Camera-type eye (tissue), 1 donor: ENCODE measurements around the gene CLDN18. TPM values are rescaled to one million over a fixed set of nuclear protein-coding genes. Genes with fewer than 3 reads are reported as not detected.

Experiments
- total RNA-seq: library from RNA; depleted of rRNA; stranded (reverse); fragments of >200 nt; gene quantifications from one replicate; pipeline ENCODE4 v1.2.3, GENCODE V29; 2014

Gene CLDN18
- total RNA-seq = not detected

DNA sequence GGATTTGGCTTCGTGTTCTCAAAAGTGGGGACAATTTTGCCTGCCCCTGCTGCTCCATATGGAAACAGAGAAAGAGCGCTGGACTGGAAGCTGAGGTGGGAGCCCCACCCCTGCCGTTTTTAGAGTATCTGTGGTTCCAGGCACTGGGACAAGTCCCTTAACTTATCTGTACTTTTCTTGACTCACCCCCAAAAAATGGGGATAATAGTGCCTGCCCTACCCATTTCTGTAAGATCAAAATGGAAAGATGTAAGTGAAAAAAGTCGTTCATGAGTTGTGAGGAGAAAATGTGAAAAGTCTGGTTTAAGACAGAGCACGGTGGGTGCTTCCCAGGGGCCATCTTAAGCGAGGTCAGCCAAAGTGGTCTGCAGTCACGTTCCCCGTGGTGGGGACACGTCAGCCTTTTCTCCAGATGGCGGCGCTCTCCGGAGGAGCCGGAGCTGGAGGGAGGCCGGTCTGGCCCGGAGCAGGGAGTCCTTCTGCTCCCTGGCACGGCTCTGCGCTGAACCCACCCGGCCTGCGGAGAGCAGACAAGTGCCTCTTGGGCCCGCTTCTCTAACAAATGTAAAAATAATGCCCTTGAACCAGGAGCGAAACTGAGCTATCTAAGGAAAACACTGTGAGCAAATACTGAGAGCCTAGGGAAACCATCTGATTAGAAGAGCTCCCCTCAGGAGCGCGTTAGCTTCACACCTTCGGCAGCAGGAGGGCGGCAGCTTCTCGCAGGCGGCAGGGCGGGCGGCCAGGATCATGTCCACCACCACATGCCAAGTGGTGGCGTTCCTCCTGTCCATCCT is at the start of gene CLDN18:
Gene CLDN18 (plus strand): TSS at position 690 of the 797 bp plus-strand sequence. CDS start 61 bp downstream, at position 751.

Other genes with a start within 250 kb of the CLDN18 start
- gene SOX14, start 245.8 kb upstream of the CLDN18 start, total RNA-seq = not detected
- gene DZIP1L, start 105.4 kb downstream of the CLDN18 start, total RNA-seq = 43.1 TPM
- gene A4GNT, start 122.2 kb downstream of the CLDN18 start, total RNA-seq = 0.33 TPM
- gene DBR1, start 164.8 kb downstream of the CLDN18 start, total RNA-seq = 24.7 TPM
- 95.7 TPM for gene ARMC8, start 177.1 kb downstream of the CLDN18 start, total RNA-seq